NCI-H1105 (cell line): ENCODE data around the gene MS4A4E.
"Not testable (repeated sequence)": the region's sequence is repeated elsewhere in the genome, so short reads cannot be mapped to it uniquely, and the experiment has no call there.

Experiments used
- DNase-seq: peaks from one replicate; lab custom pipeline; 2025; lab: John Stamatoyannopoulos, UW

Gene MS4A4E

GRCh38 chr11:60172011-60172410, 70.9 kb downstream of the MS4A4E start:
- DNase-seq: no peak

DNA sequence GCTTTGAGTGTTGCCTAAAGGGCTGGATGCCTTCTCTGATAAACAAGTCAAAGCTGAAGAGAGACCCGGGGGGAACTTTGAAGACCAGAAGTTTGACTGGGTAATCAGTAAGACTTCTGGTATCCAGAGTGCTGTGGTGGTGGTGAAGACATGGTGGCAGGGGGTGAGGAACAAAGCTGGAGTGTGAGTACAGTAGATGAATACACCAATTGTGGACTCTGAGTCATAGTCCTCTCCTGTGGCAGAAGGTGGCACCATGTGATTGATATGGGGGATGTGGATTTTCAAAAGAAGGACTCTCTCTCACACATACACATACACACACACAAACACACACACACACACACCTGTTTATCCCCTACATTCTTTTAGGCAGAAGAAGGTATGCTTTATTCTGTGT, 72.4 kb downstream of the MS4A4E start:
- no peak for DNase-seq

DNA sequence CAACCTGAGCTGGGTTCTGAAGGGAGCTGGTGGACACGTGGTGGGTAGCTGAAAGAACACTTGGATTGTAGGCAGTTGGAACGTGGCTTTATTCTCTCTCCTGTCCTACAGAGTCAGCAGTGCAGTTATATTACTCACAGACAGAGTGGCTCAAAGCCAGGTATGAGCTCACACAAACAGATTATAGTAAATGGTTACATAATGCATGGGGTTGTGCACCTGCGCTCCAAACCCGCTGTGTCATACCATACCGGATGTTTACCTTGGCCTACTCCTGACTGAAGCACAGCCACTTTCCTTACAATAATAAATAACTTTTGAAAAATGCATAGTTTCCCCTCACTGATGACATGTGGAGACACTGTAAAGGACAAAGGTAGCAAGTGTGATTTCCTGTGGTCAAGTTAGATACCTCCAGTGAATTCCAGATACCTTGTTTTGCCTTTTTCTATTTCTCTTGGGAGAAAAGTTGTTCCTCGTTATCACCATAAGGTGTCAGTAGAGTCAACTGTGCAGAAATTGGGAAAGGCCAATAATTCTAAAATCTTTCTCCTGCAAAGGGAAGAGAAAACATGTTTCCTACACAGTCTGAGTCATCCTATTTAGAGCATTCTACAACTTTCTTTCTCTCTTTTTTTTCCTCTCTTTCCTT, 73.5 kb downstream of the MS4A4E start:
- no peak for DNase-seq

DNA sequence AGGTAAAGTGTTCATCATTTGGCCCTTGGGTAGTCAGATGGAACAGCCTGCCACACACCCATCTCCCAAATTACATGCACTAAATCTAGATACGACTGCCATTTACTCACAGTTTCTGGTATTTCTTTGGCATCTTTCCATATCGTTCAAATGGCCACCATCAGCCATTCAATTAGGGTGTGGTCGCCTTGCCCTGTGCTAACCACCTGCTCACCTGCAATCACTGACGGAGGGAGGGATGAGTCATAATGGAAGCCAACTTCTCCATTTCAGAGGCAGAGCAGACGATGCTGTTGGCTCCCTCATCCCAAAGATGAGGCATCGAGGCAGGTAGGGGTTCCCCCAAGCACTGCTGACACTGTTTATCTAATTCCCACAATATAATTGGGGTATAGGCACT, 74.6 kb downstream of the MS4A4E start:
- no peak for DNase-seq

- DNase-seq: no peak
These were observed 77.0 kb downstream of the MS4A4E start for GRCh38 chr11:60165951-60166350.

DNA sequence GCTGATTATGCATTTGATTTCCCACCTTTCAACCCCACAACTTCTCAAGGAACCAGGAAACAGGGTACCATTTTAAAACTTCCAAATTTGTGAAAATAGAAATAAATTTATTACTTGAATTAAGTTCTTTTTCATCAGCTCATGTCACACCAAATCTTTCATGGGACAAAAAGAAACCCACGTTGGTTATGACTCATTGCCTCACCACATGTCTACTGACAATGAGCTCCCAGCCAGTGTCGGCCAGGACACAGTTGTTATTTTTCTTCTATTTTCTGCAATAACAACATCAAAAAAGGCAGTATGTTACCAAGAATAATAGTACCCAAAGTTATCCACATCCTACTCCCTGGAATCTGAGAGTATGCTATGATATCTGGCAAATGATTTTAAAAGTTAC, 77.4 kb downstream of the MS4A4E start:
- DNase-seq: no peak

GRCh38 chr11:60164550-60165075, 78.3 kb downstream of the MS4A4E start:
- DNase-seq: no peak

DNA sequence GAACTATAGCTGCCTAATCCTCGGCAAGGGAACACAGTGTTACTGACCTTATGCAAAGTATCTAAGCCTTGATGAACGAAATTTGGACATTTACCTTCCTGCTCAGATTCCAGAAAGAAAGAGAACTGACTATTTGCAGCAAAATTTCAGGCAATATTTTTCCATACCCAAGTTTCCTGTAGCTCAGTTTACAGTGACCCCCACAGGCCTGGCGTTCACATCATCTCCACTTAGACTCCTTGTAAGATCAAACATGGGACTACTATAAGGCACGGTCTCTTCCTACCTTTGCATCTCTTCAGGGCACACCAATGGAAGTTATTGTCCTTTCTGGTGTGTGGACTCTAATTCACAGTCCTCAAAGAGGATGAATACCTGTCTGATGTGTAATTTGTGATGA, 81.2 kb downstream of the MS4A4E start:
- DNase-seq: no peak

GRCh38 chr11:60161107-60161506, 81.8 kb downstream of the MS4A4E start:
- DNase-seq: no peak

DNA sequence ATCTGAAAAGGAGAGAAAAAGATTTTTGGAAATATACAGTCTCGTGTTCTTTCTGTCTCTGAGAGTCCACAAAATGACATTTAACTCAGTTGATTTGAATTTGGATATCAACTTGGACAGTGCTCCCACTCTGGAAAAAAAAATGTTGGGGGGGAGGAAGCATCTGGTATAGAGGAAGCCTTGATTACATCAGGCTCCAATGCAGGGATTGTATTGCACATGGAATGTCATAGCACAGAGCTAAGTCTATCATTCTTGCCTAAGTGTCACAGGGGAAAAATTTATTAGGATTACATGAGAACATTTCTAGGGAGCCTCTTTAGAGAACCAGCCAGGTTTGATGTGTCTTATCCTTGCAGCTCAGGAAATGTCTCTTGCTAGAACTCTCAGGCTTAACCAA, 83.1 kb downstream of the MS4A4E start:
- no peak for DNase-seq

GRCh38 chr11:60159284-60159683, 83.7 kb downstream of the MS4A4E start:
- DNase-seq: no peak

GRCh38 chr11:60158636-60159035, 84.3 kb downstream of the MS4A4E start:
- DNase-seq: no peak

- no peak for DNase-seq
These were observed 87.0 kb downstream of the MS4A4E start for GRCh38 chr11:60155931-60156330.

- DNase-seq: not testable (repeated sequence)
These were observed 90.2 kb downstream of the MS4A4E start for GRCh38 chr11:60152727-60153126.

- DNase-seq: no peak
These were observed 92.7 kb downstream of the MS4A4E start for GRCh38 chr11:60150279-60150678.
